BJ (cell line): Measurements from ENCODE around the gene POLD1. TPM values are rescaled to one million over a fixed set of nuclear protein-coding genes. Genes with fewer than 3 reads are reported as not detected.

ENCODE experiments used
- CTCF ChIA-PET: fragments of 350-600 bp; formaldehyde crosslinking; extraction: SDS; loops from one replicate; lab custom pipeline; 2021; ENCODE audit warnings: antibody characterized with exemption, inconsistent platforms; lab: Yijun Ruan, JAX
- POLR2A ChIA-PET: fragments of 300-600 bp; sonication (Branson Sonifier 250); formaldehyde crosslinking; extraction: SDS; loops from one replicate; lab custom pipeline; 2021; ENCODE audit warnings: antibody characterized with exemption; lab: Charles Lee
- DNase-seq: peaks from one replicate; pipeline ENCODE4 v3.0.0-alpha.2; 2011; ENCODE audit warnings: low read depth
- H3K27me3 ChIP-seq: 2 replicates; pipeline ENCODE4 v1.6.0; 2011; ENCODE audit warnings: low read length; ENCODE audit not compliant: control insufficient read depth, insufficient read depth
- H3K36me3 ChIP-seq: 2 replicates; pipeline ENCODE4 v1.5.1; 2011; ENCODE audit warnings: low read length; ENCODE audit not compliant: control insufficient read depth, insufficient read depth
- H3K4me3 ChIP-seq: 2 replicates; pipeline ENCODE4 v1.5.1; 2011; ENCODE audit warnings: low read depth, mild to moderate bottlenecking, control low read depth, low read length
- CTCF ChIP-seq: IDR thresholded peaks from 2 replicates; pipeline ENCODE4 v1.5.1; 2011; ENCODE audit warnings: low read depth, mild to moderate bottlenecking, control low read depth, inconsistent platforms, low read length, moderate library complexity; ENCODE audit not compliant: insufficient read depth
- polyA plus RNA-seq: library from polyadenylated mRNA; depleted of rRNA; stranded (reverse); fragments of >200 nt; gene quantifications from 2 replicates; pipeline ENCODE4 v1.2.3, GENCODE V29; 2011

The POLD1 gene
- polyA plus RNA-seq, 1 experiment: 10.8 TPM

GRCh38 chr19:50419580-50420035 lies 35.5 kb downstream of the POLD1 start:
- Histone ChIP-seq H3K36me3 (no peaks in the 10 kb centered on the region), H3K4me3 (no peak overlapping the region), H3K27me3 (peaks cover 2% of the 10 kb centered on the region)
- ChIA-PET CTCF (no interaction called here), POLR2A (no interaction called here)
- no peak for TF ChIP-seq CTCF
- no peak for DNase-seq

- peaks cover 2% of the 10 kb centered on the region for H3K27me3 ChIP-seq
- no peak for TF ChIP-seq CTCF
- no peak for DNase-seq
- CTCF ChIA-PET: interaction anchor here (2.0 kb wide), 1 partner anchor 10 kb away, joined by 5 read pairs; no protein-coding TSS in a partner anchor
- H3K36me3 ChIP-seq: no peaks in the 10 kb centered on the region
- no peak overlapping the region for H3K4me3 ChIP-seq
- POLR2A ChIA-PET: no interaction called here
Observed at GRCh38 chr19:50420127-50420526, 36.0 kb downstream of the POLD1 start.

- POLR2A ChIA-PET: no interaction called here
- CTCF ChIA-PET: interaction anchor here (2.0 kb wide), 1 partner anchor 11 kb away, joined by 5 read pairs; no protein-coding TSS in a partner anchor
- no peaks in the 10 kb centered on the region for H3K36me3 ChIP-seq
Observed at GRCh38 chr19:50420808-50421207, 36.7 kb downstream of the POLD1 start.

GRCh38 chr19:50422397-50423278 lies 38.5 kb downstream of the POLD1 start:
- ChIA-PET POLR2A (no interaction called here), CTCF (interaction anchor here (1.1 kb wide), 1 partner anchor 12 kb away, joined by 3 read pairs; no protein-coding TSS in a partner anchor)
- no peak for TF ChIP-seq CTCF
- no peak for DNase-seq
- Histone ChIP-seq H3K36me3 (no peaks in the 10 kb centered on the region), H3K27me3 (peaks cover 2% of the 10 kb centered on the region), H3K4me3 (no peak overlapping the region)

More at GRCh38 chr19:50420808-50421207, 36.7 kb downstream of the POLD1 start:
- DNase-seq: no peak
- H3K4me3 ChIP-seq: no peak overlapping the region
- peaks cover 2% of the 10 kb centered on the region for H3K27me3 ChIP-seq
- no peak for TF ChIP-seq CTCF
